Measurements from ENCODE around the gene VWCE.
A peak's percentile ranks its signal among the peaks of the same experiment; 100 is the strongest.

DNA sequence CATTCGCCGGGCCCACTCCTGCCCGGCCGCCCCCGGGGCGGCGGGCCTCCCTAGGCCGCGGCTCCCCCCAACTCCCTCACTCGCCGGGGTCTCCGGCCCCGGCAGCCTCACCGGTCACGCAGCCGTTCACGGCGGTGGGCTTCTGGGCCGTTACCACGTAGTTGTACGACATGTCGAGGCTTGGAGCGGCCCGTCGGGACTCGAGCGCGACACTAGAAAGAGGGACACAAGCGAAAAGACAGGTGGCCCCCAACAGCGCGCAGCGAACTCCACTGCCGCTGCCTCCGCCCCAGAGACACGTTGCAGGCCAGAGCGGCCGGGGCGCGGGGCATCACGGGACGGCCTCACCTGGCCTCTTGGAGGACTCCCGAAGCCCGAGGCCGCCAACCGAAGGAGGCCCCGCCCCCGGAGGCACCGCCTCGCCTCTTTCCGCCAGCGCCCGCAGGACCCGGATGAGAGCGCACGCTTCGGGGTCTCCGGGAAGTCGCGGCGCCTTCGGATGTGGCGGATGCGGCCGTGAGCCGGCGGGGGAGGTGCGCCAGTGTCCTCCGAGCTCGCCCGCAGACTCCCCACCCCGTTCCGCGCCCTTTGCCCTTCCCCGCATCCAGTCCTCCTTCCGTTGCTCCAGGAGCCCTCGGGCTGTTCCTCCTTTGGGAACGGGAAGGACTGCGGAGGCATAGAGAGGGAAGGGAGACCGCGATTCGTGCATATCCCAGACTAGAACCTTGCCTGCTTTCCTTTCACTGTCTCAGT is 37.9 kb upstream of the VWCE start, which contains the start of the genes DDB1 and TKFC:
- TF ChIP-seq, protein P1, sequence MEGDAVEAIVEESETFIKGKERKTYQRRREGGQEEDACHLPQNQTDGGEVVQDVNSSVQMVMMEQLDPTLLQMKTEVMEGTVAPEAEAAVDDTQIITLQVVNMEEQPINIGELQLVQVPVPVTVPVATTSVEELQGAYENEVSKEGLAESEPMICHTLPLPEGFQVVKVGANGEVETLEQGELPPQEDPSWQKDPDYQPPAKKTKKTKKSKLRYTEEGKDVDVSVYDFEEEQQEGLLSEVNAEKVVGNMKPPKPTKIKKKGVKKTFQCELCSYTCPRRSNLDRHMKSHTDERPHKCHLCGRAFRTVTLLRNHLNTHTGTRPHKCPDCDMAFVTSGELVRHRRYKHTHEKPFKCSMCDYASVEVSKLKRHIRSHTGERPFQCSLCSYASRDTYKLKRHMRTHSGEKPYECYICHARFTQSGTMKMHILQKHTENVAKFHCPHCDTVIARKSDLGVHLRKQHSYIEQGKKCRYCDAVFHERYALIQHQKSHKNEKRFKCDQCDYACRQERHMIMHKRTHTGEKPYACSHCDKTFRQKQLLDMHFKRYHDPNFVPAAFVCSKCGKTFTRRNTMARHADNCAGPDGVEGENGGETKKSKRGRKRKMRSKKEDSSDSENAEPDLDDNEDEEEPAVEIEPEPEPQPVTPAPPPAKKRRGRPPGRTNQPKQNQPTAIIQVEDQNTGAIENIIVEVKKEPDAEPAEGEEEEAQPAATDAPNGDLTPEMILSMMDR (IDR thresholded peaks at IDR 0.05): peak in 2 of 4 experiments; percentile 10 to 16
- peak; percentile 98 for TF ChIP-seq POLR2AphosphoS5 (IDR thresholded peaks at IDR 0.05)
